SK-N-SH (cell line): Measurements from ENCODE around the gene PLEKHM1. TPM values are rescaled to one million over a fixed set of nuclear protein-coding genes. Genes with fewer than 3 reads are reported as not detected.

Source experiments
- CTCF ChIA-PET: fragments of 300-600, 350-600 bp; formaldehyde crosslinking; extraction: SDS; loops from one replicate; lab custom pipeline; 2021; lab: Yijun Ruan, JAX
- POLR2A ChIA-PET: fragments of 350-600 bp; sonication (Branson Sonifier 250); formaldehyde crosslinking; extraction: SDS; loops from one replicate; lab custom pipeline; 2020; ENCODE audit warnings: antibody characterized with exemption, inconsistent platforms; lab: Yijun Ruan, JAX
- DNase-seq: peaks from one replicate; pipeline ENCODE4 v3.0.0; 2012
- H2AFZ ChIP-seq: fragments of 200-600 bp; sonication (generic); 2 replicates; pipeline ENCODE4 v1.8.1; 2016; ENCODE audit warnings: antibody characterized with exemption, mild to moderate bottlenecking, low read depth
- H3F3A ChIP-seq: fragments of 200-600 bp; sonication (generic); replicated peaks from 2 replicates; pipeline ENCODE3; 2016; ENCODE audit warnings: antibody characterized with exemption, mild to moderate bottlenecking; ENCODE audit not compliant: insufficient read depth
- H3K27ac ChIP-seq, 2 experiments: fragments of 200-500 bp in 1 of 2; fragments of 200-600 bp in 1 of 2; sonication (Bioruptor generic) in 1 of 2; sonication (generic), shearing (Covaris generic) in 1 of 2; 2 replicates each; pipeline versions ENCODE4 v1.5.1 to v1.6.1; 2014 to 2016; ENCODE audit warnings: low read depth in 2 of 2, inconsistent platforms in 1 of 2, low read length in 1 of 2, mild to moderate bottlenecking in 1 of 2, mixed read lengths in 1 of 2
- H3K27me3 ChIP-seq: fragments of 200-600 bp; sonication (generic), shearing (Covaris generic); 2 replicates; pipeline ENCODE4 v1.6.1; 2016; ENCODE audit warnings: mixed run types; ENCODE audit not compliant: insufficient read depth
- H3K36me3 ChIP-seq, 2 experiments: fragments of 200-500 bp in 1 of 2; fragments of 200-600 bp in 1 of 2; sonication (Bioruptor generic) in 1 of 2; sonication (generic) in 1 of 2; replicated peaks in 1 of 2; 2 replicates each; pipeline versions ENCODE3 to v1.5.1; 2014 to 2016; ENCODE audit warnings: low read length in 1 of 2, mild to moderate bottlenecking in 1 of 2; ENCODE audit not compliant: insufficient read depth in 2 of 2, control insufficient read depth in 1 of 2
- H3K4me1 ChIP-seq, 2 experiments: fragments of 200-500 bp in 1 of 2; fragments of 200-600 bp in 1 of 2; sonication (Bioruptor generic) in 1 of 2; sonication (generic), shearing (Covaris generic) in 1 of 2; 2 replicates each; pipeline versions ENCODE4 v1.5.1 to v1.6.1; 2014 to 2016; ENCODE audit warnings: low read depth in 1 of 2, low read length in 1 of 2, mixed run types in 1 of 2; ENCODE audit not compliant: insufficient read depth in 2 of 2, control insufficient read depth in 1 of 2
- H3K4me2 ChIP-seq: fragments of 200-600 bp; sonication (generic), shearing (Covaris generic); 2 replicates; pipeline ENCODE4 v1.6.1; 2017; ENCODE audit warnings: mixed run types
- H3K4me3 ChIP-seq, 2 experiments: fragments of 200-500 bp in 1 of 2; fragments of 200-600 bp in 1 of 2; sonication (Bioruptor generic) in 1 of 2; sonication (generic), shearing (Covaris generic) in 1 of 2; 2 replicates each; pipeline versions ENCODE4 v1.5.1 to v1.8.1; 2014 to 2016; ENCODE audit warnings: low read depth in 2 of 2, inconsistent platforms in 1 of 2, low read length in 1 of 2, mild to moderate bottlenecking in 1 of 2, mixed read lengths in 1 of 2, moderate library complexity in 1 of 2
- H3K79me2 ChIP-seq: fragments of 200-600 bp; sonication (generic); 2 replicates; pipeline ENCODE4 v1.8.1; 2017; ENCODE audit warnings: mild to moderate bottlenecking; ENCODE audit not compliant: insufficient read depth
- H3K9ac ChIP-seq: fragments of 200-600 bp; sonication (generic); 2 replicates; pipeline ENCODE4 v1.6.1; 2017; ENCODE audit warnings: mixed run types
- H3K9me2 ChIP-seq: fragments of 200-600 bp; sonication (generic); 2 replicates; pipeline ENCODE4 v1.6.1; 2017; ENCODE audit warnings: mixed run types
- H3K9me3 ChIP-seq: fragments of 200-600 bp; sonication (generic); 2 replicates; pipeline ENCODE4 v1.6.1; 2017; ENCODE audit warnings: mixed run types, mild to moderate bottlenecking, moderate library complexity
- H4K20me1 ChIP-seq: fragments of 200-600 bp; sonication (generic); 2 replicates; pipeline ENCODE4 v1.6.1; 2017; ENCODE audit warnings: mild to moderate bottlenecking, mixed run types; ENCODE audit not compliant: insufficient read depth
- ELF1 ChIP-seq: IDR thresholded peaks from 2 replicates; pipeline ENCODE4 v1.4.0; 2012
- EP300 ChIP-seq, 2 experiments: IDR thresholded peaks; 2 replicates each; pipeline versions ENCODE4 v1.4.0 to v1.6.1; 2012; ENCODE audit warnings: borderline replicate concordance in 1 of 2, low read depth in 1 of 2, low read length in 1 of 2
- EZH2phosphoT487 ChIP-seq: fragments of 200-600 bp; sonication (generic); IDR thresholded peaks from 2 replicates; pipeline ENCODE4 v1.6.1; 2017; ENCODE audit warnings: low read depth, mixed run types, mild to moderate bottlenecking, antibody characterized with exemption, moderate library complexity, borderline replicate concordance
- FOXJ3 ChIP-seq: sonication (generic); formaldehyde crosslinking; IDR thresholded peaks from 2 replicates; pipeline ENCODE4 v1.5.1; 2020; ENCODE audit warnings: mild to moderate bottlenecking, missing genetic modification reagents
- GATA2 ChIP-seq: sonication (generic); formaldehyde crosslinking; IDR thresholded peaks from 2 replicates; pipeline ENCODE4 v1.5.0; 2020; ENCODE audit warnings: mild to moderate bottlenecking, missing genetic modification reagents
- MXI1 ChIP-seq: IDR thresholded peaks from 2 replicates; pipeline ENCODE4 v1.6.1; 2012; ENCODE audit warnings: mild to moderate bottlenecking, low read depth, low read length, improper control_type of control experiment
- NFIC ChIP-seq: IDR thresholded peaks from 2 replicates; pipeline ENCODE4 v1.4.0; 2012; ENCODE audit warnings: borderline replicate concordance
- RAD21 ChIP-seq: IDR thresholded peaks from 2 replicates; pipeline ENCODE4 v1.6.1; 2012; ENCODE audit warnings: mild to moderate bottlenecking, low read length
- RCOR1 ChIP-seq: fragments of 150-350 bp; IDR thresholded peaks from 2 replicates; pipeline ENCODE4 v1.6.1; 2017; ENCODE audit warnings: antibody characterized with exemption, low read length
- RXRA ChIP-seq: IDR thresholded peaks from 2 replicates; pipeline ENCODE4 v1.4.0; 2012; ENCODE audit warnings: low read depth, mild to moderate bottlenecking, borderline replicate concordance
- TAF1 ChIP-seq: IDR thresholded peaks from 2 replicates; pipeline ENCODE4 v1.6.1; 2012; ENCODE audit warnings: low read depth, mild to moderate bottlenecking, low read length, moderate library complexity, borderline replicate concordance
- TCF12 ChIP-seq: IDR thresholded peaks from 2 replicates; pipeline ENCODE4 v1.4.0; 2012
- TEAD4 ChIP-seq: IDR thresholded peaks from 2 replicates; pipeline ENCODE4 v1.4.0; 2012; ENCODE audit warnings: mild to moderate bottlenecking, borderline replicate concordance; ENCODE audit not compliant: insufficient read depth
- WGBS: methylation state at CpG from one replicate; pipeline ENCODE4 v1.1.6; 2017; ENCODE audit warnings: low lambda C conversion rate; 5-methylcytosine and 5-hydroxymethylcytosine counted together
- polyA plus RNA-seq, 3 experiments: library from polyadenylated mRNA; depleted of rRNA; stranded (reverse); fragments of >200 nt; gene quantifications; 2 replicates each; pipeline ENCODE4 v1.2.3, GENCODE V29; 2012
- TF ChIP-seq, protein P1 (sequence below): IDR thresholded peaks from 2 replicates; pipeline ENCODE4 v1.6.1; 2012; ENCODE audit warnings: mild to moderate bottlenecking, low read depth, low read length, moderate library complexity
- TF ChIP-seq, protein P2 (sequence below): IDR thresholded peaks from 2 replicates; pipeline ENCODE4 v1.4.0; 2012; ENCODE audit warnings: low read depth, borderline replicate concordance
- TF ChIP-seq, protein P3 (sequence below): fragments of 150-350 bp; IDR thresholded peaks from 2 replicates; pipeline ENCODE4 v1.6.1; 2017; ENCODE audit warnings: antibody characterized with exemption, low read length, low read depth, borderline replicate concordance
- TF ChIP-seq, protein P4 (sequence below): IDR thresholded peaks from 2 replicates; pipeline ENCODE4 v1.4.0; 2012; ENCODE audit warnings: low read depth, borderline replicate concordance
- TF ChIP-seq, protein P5 (sequence below): IDR thresholded peaks from 2 replicates; pipeline ENCODE4; 2012
- TF ChIP-seq, protein P6 (sequence below): fragments of 150-350 bp; IDR thresholded peaks from 2 replicates; pipeline ENCODE4 v1.6.1; 2016; ENCODE audit warnings: mild to moderate bottlenecking, low read depth, low read length

PLEKHM1 gene
- polyA plus RNA-seq, 1 of the 3 experiments (the other 2 are of a cell fraction): 12.3 TPM

DNA sequence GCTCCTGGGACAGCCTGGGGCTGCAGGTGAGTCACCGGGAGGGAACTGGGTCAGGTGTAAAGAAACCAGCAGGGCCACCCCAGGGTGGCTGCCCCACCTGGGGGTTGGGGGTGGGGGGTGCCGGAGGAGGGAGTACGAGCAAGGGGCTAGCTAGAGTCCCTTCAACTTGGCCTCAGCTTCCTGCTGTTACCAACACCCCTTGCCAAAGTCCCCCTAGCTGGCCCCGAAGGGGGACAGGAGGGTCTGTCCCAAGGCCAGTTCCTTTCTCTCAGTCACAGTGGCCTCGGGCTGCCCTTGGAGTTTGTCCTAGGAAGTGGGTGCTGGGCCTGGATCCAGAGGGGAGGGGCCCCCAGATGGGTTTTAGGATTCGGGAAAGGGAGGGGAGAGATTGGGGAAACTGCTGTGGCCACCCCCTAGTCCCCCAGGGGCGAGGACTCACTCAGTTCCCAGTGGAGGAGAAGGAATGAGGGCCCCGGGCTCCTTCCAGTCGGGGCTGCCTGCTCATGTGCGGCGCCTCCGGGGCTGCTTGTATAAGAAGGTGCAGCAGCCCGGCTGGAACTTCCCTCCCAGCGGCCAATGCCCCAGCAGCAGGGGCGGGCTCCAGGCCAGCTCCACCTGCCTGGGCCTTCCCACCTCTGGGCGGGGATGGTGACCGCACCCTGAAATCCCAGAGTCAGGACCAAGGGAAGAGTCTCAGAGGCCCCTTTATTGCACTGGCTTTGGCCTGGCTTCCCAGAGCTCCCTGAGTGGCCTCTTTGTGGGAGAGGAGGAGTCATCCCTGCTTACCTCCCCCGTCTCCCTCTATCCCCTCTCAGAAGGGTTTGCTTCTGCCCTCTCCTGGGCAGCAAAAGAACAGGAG is 65.2 kb downstream of the PLEKHM1 start (continued):
- TF ChIP-seq, protein P1, sequence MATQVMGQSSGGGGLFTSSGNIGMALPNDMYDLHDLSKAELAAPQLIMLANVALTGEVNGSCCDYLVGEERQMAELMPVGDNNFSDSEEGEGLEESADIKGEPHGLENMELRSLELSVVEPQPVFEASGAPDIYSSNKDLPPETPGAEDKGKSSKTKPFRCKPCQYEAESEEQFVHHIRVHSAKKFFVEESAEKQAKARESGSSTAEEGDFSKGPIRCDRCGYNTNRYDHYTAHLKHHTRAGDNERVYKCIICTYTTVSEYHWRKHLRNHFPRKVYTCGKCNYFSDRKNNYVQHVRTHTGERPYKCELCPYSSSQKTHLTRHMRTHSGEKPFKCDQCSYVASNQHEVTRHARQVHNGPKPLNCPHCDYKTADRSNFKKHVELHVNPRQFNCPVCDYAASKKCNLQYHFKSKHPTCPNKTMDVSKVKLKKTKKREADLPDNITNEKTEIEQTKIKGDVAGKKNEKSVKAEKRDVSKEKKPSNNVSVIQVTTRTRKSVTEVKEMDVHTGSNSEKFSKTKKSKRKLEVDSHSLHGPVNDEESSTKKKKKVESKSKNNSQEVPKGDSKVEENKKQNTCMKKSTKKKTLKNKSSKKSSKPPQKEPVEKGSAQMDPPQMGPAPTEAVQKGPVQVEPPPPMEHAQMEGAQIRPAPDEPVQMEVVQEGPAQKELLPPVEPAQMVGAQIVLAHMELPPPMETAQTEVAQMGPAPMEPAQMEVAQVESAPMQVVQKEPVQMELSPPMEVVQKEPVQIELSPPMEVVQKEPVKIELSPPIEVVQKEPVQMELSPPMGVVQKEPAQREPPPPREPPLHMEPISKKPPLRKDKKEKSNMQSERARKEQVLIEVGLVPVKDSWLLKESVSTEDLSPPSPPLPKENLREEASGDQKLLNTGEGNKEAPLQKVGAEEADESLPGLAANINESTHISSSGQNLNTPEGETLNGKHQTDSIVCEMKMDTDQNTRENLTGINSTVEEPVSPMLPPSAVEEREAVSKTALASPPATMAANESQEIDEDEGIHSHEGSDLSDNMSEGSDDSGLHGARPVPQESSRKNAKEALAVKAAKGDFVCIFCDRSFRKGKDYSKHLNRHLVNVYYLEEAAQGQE: no peak
- peak; percentile 55 for TF ChIP-seq RAD21
- no peak for TF ChIP-seq RCOR1
- TF ChIP-seq, all 33 proteins: peak for 3

DNA sequence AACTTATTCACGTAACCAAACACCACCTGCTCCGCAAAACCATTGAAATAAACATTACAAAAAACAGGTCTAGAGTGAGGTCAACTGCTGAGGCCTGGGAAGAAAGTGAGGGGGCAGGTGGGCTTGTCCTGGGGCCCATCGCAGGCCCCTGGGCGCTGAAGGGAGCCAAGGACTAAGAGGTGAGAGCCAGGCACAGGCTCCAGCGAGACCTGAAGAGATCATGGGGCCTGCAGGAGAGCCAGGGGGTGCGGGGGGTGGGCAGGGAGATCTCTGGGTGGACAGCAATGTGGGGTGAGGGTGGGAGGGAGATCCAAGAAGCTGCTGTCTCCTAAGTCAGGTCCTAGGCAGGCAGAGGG is 65.8 kb downstream of the PLEKHM1 start:
- DNase-seq: no peak
- Histone ChIP-seq H3K36me3 (no peaks in the 10 kb centered on the region), H3K4me1 (peaks cover 0 to 7% of the 10 kb centered on the region in 2 experiments; a peak in 1 of 4 replicates), H3K27me3 (no peaks in the 10 kb centered on the region), H4K20me1 (no peaks in the 10 kb centered on the region), H3K9me3 (no peaks in the 10 kb centered on the region), H3K9me2 (no peaks in the 10 kb centered on the region), H3K27ac (no peak overlapping the region), H3K9ac (no peak overlapping the region), H3F3A (no peaks in the 10 kb centered on the region), H3K4me3 (no peak overlapping the region), H3K79me2 (no peaks in the 10 kb centered on the region), H3K4me2 (no peak overlapping the region), H2AFZ (no peak overlapping the region)
- POLR2A ChIA-PET: no interaction called here
- 69% methylated on average over 6 of the region's 6 CpGs for WGBS
- CTCF ChIA-PET: interaction anchor here (0.7 to 5.8 kb wide), 6 partner anchors 27 to 206 kb away, joined by 3 to 36 read pairs (median 5); no protein-coding TSS in a partner anchor
- TF ChIP-seq EP300 (IDR thresholded peaks at IDR 0.05; ENCODE audit: borderline replicate concordance in 1 of 2, low read depth in 1 of 2, low read length in 1 of 2): no peak
- TF ChIP-seq FOXJ3 (CRISPR knock-in tag): no peak
- TF ChIP-seq, protein P2, sequence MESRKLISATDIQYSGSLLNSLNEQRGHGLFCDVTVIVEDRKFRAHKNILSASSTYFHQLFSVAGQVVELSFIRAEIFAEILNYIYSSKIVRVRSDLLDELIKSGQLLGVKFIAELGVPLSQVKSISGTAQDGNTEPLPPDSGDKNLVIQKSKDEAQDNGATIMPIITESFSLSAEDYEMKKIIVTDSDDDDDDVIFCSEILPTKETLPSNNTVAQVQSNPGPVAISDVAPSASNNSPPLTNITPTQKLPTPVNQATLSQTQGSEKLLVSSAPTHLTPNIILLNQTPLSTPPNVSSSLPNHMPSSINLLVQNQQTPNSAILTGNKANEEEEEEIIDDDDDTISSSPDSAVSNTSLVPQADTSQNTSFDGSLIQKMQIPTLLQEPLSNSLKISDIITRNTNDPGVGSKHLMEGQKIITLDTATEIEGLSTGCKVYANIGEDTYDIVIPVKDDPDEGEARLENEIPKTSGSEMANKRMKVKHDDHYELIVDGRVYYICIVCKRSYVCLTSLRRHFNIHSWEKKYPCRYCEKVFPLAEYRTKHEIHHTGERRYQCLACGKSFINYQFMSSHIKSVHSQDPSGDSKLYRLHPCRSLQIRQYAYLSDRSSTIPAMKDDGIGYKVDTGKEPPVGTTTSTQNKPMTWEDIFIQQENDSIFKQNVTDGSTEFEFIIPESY: no peak
- TF ChIP-seq GATA2 (CRISPR knock-in tag): no peak
- no peak for TF ChIP-seq EZH2phosphoT487
- no peak for TF ChIP-seq RXRA
- TF ChIP-seq MXI1: no peak
- TF ChIP-seq NFIC: no peak
- TF ChIP-seq, protein P3, sequence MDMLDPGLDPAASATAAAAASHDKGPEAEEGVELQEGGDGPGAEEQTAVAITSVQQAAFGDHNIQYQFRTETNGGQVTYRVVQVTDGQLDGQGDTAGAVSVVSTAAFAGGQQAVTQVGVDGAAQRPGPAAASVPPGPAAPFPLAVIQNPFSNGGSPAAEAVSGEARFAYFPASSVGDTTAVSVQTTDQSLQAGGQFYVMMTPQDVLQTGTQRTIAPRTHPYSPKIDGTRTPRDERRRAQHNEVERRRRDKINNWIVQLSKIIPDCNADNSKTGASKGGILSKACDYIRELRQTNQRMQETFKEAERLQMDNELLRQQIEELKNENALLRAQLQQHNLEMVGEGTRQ: no peak
- TF ChIP-seq, protein P4, sequence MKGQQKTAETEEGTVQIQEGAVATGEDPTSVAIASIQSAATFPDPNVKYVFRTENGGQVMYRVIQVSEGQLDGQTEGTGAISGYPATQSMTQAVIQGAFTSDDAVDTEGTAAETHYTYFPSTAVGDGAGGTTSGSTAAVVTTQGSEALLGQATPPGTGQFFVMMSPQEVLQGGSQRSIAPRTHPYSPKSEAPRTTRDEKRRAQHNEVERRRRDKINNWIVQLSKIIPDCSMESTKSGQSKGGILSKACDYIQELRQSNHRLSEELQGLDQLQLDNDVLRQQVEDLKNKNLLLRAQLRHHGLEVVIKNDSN: no peak
- TF ChIP-seq TEAD4: no peak
- TF ChIP-seq, protein P5, sequence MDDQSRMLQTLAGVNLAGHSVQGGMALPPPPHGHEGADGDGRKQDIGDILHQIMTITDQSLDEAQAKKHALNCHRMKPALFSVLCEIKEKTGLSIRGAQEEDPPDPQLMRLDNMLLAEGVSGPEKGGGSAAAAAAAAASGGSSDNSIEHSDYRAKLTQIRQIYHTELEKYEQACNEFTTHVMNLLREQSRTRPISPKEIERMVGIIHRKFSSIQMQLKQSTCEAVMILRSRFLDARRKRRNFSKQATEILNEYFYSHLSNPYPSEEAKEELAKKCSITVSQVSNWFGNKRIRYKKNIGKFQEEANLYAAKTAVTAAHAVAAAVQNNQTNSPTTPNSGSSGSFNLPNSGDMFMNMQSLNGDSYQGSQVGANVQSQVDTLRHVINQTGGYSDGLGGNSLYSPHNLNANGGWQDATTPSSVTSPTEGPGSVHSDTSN: no peak
- TF ChIP-seq ELF1: no peak
- TF ChIP-seq TCF12: no peak
- TF ChIP-seq, protein P6, sequence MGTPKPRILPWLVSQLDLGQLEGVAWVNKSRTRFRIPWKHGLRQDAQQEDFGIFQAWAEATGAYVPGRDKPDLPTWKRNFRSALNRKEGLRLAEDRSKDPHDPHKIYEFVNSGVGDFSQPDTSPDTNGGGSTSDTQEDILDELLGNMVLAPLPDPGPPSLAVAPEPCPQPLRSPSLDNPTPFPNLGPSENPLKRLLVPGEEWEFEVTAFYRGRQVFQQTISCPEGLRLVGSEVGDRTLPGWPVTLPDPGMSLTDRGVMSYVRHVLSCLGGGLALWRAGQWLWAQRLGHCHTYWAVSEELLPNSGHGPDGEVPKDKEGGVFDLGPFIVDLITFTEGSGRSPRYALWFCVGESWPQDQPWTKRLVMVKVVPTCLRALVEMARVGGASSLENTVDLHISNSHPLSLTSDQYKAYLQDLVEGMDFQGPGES: no peak
- TF ChIP-seq TAF1: no peak
- TF ChIP-seq, all 33 proteins: peak for 0
